Activated CD4-positive, alpha-beta T cell treated with anti-CD3 and anti-CD28 coated beads, Interleukin-2, amount 50 U/mL, for 24 hours (primary cell): ENCODE measurements around the gene POLE.
"Not testable (repeated sequence)": the region's sequence is repeated elsewhere in the genome, so short reads cannot be mapped to it uniquely, and the experiment has no call there.

ENCODE experiments used
- DNase-seq, 2 donors: peaks; one replicate each; pipeline ENCODE4 v3.0.0-alpha.2; 2020; ENCODE audit warnings: low read depth in 1 of 2, low spot score in 1 of 2

POLE gene

DNA sequence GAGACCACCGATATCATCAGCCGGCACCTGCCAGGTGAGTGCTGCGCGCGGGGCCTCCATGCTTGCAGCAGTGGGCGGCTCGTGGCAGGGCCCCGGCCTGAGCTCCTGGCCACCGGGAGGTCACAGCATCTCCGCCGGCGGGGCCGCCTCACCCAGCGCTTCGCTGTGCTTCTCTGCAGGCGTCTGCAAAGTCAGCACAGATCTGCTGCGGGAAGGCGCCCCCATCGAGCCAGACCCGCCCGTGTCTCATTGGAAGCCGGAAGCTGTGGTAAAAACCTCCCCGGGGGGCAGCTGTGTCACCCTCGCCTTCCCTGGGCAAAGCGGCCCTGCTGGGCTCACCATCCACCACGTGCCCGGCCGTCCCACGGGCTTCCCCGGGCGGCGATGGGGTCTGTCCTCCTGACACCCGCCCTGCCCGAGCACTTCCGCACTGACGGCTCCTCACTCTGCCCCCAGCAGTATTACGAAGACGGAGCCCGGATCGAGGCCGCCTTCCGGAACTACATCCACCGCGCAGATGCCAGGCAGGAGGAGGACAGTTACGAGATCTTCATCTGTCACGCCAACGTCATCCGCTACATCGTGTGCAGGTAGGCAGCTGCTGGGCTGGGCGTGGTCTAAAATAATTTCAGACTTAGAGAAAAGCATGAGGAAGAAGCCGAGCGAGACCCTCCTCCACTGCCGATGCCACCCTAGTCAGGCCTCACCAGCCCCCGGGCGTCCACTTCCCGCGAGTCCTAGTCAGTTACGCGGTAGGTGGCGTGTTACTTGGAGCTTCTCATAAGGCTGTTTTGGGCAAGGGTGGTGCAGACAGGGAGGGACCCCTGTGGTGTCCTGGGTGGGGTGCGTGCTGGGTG, 30.6 kb upstream of the POLE start:
- DNase-seq, result no peak

- DNase-seq, result no peak
Measured at GRCh38 chr12:132717011-132717410, 29.9 kb upstream of the POLE start.

GRCh38 chr12:132716356-132716755, 29.2 kb upstream of the POLE start:
- no peak for DNase-seq

DNA sequence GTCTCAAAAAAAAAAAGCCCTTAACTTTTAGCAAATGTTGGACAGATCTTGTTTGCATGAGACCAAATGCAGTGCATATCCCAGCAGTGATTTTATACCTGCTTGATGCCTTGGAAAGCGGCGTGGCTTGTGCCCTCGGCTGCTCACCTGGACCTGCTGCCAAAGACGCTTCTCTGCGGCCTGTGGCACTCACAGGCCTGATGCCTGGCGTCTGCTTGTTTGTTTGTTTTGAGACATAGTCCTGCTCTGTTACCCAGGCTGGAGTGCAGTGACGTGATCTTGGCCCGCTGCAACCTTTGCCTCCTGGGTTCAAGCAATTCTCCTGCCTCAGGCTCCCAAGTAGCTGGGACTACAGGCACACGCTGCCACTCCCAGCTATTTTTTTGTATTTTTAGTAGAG, 28.7 kb upstream of the POLE start:
- no peak for DNase-seq

- DNase-seq, result no peak
Measured at GRCh38 chr12:132713123-132713522, 26.0 kb upstream of the POLE start.

GRCh38 chr12:132711080-132711843, 24.1 kb upstream of the POLE start:
- DNase-seq, result no peak

- DNase-seq, result peak; percentile 72 to 80
Measured at GRCh38 chr12:132710405-132711079, 23.4 kb upstream of the POLE start, which contains the start of gene PGAM5. Gene PGAM5 (plus strand): TSS chr12:132710842. CDS start chr12:132710877, 35 bp downstream.

DNA sequence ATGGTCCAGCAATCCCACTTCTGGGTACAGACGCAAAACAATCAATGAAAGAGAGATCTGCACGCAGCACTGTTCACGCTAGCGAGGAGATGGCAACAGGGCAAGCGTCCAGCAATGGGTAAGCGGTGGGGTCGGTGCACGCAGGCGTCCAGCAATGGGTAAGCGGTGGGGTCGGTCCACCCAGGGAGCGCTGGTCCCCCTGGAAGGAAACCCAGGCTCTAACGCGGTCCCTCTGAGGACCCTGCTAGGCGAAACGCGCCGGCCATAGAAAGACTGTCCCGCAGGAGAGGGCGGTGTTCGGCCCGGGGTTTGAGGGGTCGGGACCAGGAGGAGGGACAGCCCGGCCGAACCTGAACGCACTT, 22.9 kb upstream of the POLE start:
- no peak for DNase-seq

GRCh38 chr12:132708150-132708549, 21.0 kb upstream of the POLE start:
- no peak for DNase-seq

DNA sequence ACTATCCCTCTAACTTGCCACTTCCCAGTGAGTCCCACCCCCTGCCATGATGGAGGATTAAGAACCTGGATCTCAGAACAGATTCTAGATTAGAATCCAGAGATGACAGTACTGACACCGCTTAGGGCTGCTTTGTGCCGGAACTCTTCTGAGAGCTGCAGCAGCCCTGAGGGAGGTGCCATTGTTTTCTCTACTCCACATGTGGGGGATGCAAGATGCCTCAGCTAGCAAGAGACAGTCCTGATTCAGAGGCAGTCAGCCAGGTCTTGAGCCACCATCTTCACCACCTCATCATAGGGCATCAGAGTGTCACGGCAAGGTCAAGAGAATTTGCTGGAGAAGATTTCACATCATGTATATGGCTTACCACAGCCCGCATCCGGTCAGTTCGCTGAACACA, 20.1 kb upstream of the POLE start:
- no peak for DNase-seq

- no peak for DNase-seq
Measured at GRCh38 chr12:132703641-132704040, 16.5 kb upstream of the POLE start.

DNA sequence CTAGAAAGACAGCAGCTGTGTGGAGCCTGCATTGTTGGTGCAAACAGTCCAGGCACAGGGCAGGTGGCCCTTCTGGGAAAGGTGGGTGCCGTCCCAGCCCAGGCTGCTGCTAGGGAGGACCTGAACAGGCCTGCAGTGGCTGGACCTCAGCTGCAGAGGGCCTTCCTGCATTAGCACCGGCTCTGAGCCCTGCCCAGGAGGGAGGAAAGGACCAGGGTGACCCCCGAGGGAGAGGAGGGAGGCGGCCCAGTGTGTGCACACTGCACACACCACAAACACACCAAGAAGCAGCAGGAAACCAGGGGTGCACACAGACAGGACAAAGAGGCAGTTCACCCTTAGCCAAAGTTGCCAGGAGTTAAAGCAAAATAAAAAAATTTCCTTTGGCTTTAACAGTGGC, 15.5 kb upstream of the POLE start:
- DNase-seq, result no peak

- no peak for DNase-seq
Measured at GRCh38 chr12:132700212-132700822, 13.2 kb upstream of the POLE start.

- DNase-seq, result no peak
Measured at GRCh38 chr12:132698341-132698740, 11.2 kb upstream of the POLE start.

GRCh38 chr12:132695431-132695830, 8.3 kb upstream of the POLE start:
- DNase-seq, result no peak

DNA sequence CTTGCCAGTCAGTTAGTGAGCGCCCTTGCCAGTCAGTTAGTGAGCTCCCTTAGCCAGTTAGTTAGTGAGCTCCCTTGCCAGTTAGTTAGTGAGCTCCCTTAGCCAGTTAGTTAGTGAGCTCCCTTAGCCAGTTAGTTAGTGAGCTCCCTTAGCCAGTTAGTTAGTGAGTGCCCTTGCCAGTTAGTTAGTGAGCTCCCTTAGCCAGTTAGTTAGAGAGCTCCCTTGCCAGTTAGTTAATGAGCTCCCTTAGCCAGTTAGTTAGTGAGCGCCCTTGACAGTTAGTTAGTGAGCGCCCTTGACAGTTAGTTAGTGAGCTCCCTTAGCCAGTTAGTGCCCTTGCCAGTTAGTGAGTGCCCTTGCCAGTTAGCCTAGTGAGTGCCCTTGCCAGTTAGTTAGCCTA, 7.7 kb upstream of the POLE start:
- DNase-seq, result not testable (repeated sequence)

GRCh38 chr12:132692030-132692429, 4.9 kb upstream of the POLE start:
- DNase-seq, result not testable (repeated sequence)

DNA sequence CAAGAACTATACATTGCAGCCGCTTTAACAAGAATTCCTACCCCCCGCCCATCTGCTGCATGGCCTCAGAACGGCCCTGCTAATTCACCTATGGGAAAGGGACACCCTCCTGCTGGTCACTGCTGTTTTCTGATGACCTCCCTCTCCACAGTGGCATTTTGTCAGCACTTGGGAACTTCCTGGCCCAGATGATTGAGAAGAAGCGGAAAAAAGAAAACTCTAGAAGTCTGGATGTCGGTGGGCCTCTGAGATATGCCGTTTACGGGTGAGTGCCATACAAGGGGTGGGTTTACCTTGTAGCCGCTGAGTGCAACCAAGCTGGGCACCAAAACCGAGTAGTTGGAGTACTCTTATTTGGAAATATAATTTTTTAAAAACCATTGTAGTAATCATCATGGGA, 3.0 kb upstream of the POLE start:
- no peak for DNase-seq

- DNase-seq, result no peak
Measured at GRCh38 chr12:132689227-132689626, 2.1 kb upstream of the POLE start.

DNA sequence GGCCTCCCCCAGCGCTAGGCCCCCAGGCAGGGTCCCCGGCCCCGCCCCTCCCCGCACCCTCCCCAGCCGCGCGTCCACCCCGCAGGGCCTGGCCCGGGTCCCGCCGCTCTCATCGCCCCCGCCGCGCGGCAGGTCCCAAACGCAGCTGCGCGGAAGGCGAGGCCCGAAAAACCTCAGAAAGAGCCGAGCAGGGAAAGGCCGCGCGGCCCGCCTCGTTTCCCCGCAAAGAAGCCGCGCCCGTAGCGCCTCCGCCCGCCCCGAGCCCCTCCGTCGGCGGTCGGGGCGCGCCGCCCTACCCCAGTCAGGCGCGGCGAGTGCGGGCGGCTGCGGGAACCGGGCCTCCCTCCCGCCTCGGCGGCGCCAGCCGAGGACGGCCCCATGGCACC, 324 bp downstream of the POLE start:
- DNase-seq, result no peak

- no peak for DNase-seq
Measured at GRCh38 chr12:132685400-132685799, 1.7 kb downstream of the POLE start.
